Measurements from ENCODE around the gene GRIK4. TPM values are rescaled to one million over a fixed set of nuclear protein-coding genes. Genes with fewer than 3 reads are reported as not detected.

Gene GRIK4
- total and polyA plus RNA-seq, 2 donors (not counting 3 experiments of a cell fraction or from before 2014, with no cell fraction given), result 0.81 to 1.6 TPM

DNA sequence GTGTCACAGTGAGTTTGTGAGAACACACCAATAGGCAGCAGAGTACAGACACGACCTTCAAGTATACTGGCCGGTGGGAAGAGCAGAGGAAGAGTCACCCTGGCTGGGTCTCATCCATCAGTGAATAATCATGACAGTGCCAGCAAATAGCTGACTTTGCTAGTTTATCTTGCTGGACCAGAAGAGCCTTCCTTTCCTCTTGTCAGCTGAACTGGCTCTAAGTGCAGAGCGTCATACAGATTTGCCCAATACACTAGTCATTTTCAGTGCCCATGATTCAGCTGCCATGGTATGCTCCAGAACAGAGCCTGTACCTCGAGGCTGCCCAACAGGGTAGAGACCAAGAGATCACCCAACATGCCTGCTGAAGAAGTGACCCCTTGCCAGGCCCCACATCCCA, 429.5 kb downstream of the GRIK4 start:
- no peak overlapping the region for H3K9ac ChIP-seq (replicated peaks; ENCODE audit: extremely low read depth, insufficient read depth, low read length)
- no peaks in the 10 kb centered on the region for H3K9me3 ChIP-seq (replicated peaks; ENCODE audit: control insufficient read depth, insufficient read depth, low read length)
- DNase-seq (ENCODE audit: low read depth, low spot score), result no peak
- no peak overlapping the region for H3K27ac ChIP-seq (ENCODE audit: insufficient read depth, low read depth, low read length)
- no TSS peak for BruUV-seq (replicated peaks)
- intact Hi-C loops (cut with micrococcal nuclease) (no loop called here), dilution Hi-C loops (cut with MboI; ENCODE audit: extremely low pct_ligation_motif_present, low sequenced_read_pairs) (no loop called here)
- no peak for FAIRE-seq
- H2AFZ ChIP-seq (ENCODE audit: low read depth, low read length), result no peak overlapping the region
- POLR2A ChIA-PET, result no interaction called here
- H4K20me1 ChIP-seq (replicated peaks; ENCODE audit: control insufficient read depth, extremely low read depth, insufficient read depth, low read length), result no peaks in the 10 kb centered on the region
- no peaks in the 10 kb centered on the region for H3K79me2 ChIP-seq (ENCODE audit: control insufficient read depth, insufficient read depth, low read length)
- H3K4me2 ChIP-seq (ENCODE audit: insufficient read depth, low read length), result no peak overlapping the region
- TF ChIP-seq, protein P1, sequence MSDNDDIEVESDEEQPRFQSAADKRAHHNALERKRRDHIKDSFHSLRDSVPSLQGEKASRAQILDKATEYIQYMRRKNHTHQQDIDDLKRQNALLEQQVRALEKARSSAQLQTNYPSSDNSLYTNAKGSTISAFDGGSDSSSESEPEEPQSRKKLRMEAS (IDR thresholded peaks at IDR 0.05; ENCODE audit: insufficient read depth, insufficient read length), result no peak
- TF ChIP-seq EZH2 (IDR thresholded peaks at IDR 0.05; ENCODE audit: borderline replicate concordance, low read depth, low read length, severe bottlenecking) (no peak), POLR2A (IDR thresholded peaks at IDR 0.05; ENCODE audit: low read depth, low read length) (no peak), POLR2AphosphoS5 (IDR thresholded peaks at IDR 0.05; ENCODE audit: insufficient read depth, low read depth, low read length) (no peak)
- no peaks in the 10 kb centered on the region for H3K27me3 ChIP-seq (ENCODE audit: control insufficient read depth in 2 of 2, insufficient read depth in 2 of 2, low read length in 2 of 2)
- no peak overlapping the region for H3K4me3 ChIP-seq (replicated peaks in 1 of 3; ENCODE audit: insufficient read depth in 1 of 3, low read depth in 1 of 3, low read length in 3 of 3)
- no peaks in the 10 kb centered on the region for H3K4me1 ChIP-seq (ENCODE audit: control insufficient read depth, extremely low read depth, insufficient read depth, low read length)
- H3K9me1 ChIP-seq (replicated peaks; ENCODE audit: control insufficient read depth, extremely low read depth, insufficient read depth, low read length), result no peaks in the 10 kb centered on the region
- CTCF ChIA-PET, result no interaction called here
- no peaks in the 10 kb centered on the region for H3K36me3 ChIP-seq (ENCODE audit: control insufficient read depth in 2 of 2, extremely low read depth in 1 of 2, insufficient read depth in 2 of 2, low read length in 2 of 2)

DNA sequence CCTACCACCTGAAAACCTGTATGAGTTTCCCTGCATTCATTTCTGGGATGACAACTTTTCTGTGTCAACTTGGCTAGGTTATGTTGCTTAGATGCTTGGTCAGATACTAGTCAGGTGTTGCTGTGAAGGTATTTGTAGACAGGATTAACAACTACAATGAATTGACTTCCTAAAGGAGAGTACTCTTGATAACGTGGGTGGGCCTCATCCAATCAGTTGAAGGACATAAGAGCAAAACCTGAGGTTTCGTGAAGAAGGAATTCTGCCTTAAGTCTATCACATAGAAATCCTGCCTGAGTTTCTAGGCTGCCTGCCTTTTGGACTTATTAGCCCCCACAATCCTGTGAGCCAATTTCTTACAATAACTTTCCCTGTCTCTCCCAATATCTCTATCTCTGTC, 431.2 kb downstream of the GRIK4 start:
- DNase-seq (ENCODE audit: low read depth, low spot score), result no peak
- intact Hi-C loops (cut with micrococcal nuclease) (no loop called here), dilution Hi-C loops (cut with MboI; ENCODE audit: extremely low pct_ligation_motif_present, low sequenced_read_pairs) (no loop called here)
- FAIRE-seq, result no peak
- Histone ChIP-seq H3K27me3 (ENCODE audit: control insufficient read depth in 2 of 2, insufficient read depth in 2 of 2, low read length in 2 of 2) (no peaks in the 10 kb centered on the region), H3K79me2 (ENCODE audit: control insufficient read depth, insufficient read depth, low read length) (no peaks in the 10 kb centered on the region), H3K9me3 (replicated peaks; ENCODE audit: control insufficient read depth, insufficient read depth, low read length) (no peaks in the 10 kb centered on the region), H3K9me1 (replicated peaks; ENCODE audit: control insufficient read depth, extremely low read depth, insufficient read depth, low read length) (no peaks in the 10 kb centered on the region), H3K4me2 (ENCODE audit: insufficient read depth, low read length) (no peak overlapping the region), H2AFZ (ENCODE audit: low read depth, low read length) (no peak overlapping the region), H3K36me3 (ENCODE audit: control insufficient read depth in 2 of 2, extremely low read depth in 1 of 2, insufficient read depth in 2 of 2, low read length in 2 of 2) (no peaks in the 10 kb centered on the region), H3K9ac (replicated peaks; ENCODE audit: extremely low read depth, insufficient read depth, low read length) (no peak overlapping the region), H3K27ac (ENCODE audit: insufficient read depth, low read depth, low read length) (no peak overlapping the region), H4K20me1 (replicated peaks; ENCODE audit: control insufficient read depth, extremely low read depth, insufficient read depth, low read length) (no peaks in the 10 kb centered on the region), H3K4me3 (replicated peaks in 1 of 3; ENCODE audit: insufficient read depth in 1 of 3, low read depth in 1 of 3, low read length in 3 of 3) (no peak overlapping the region), H3K4me1 (ENCODE audit: control insufficient read depth, extremely low read depth, insufficient read depth, low read length) (no peaks in the 10 kb centered on the region)
- BruUV-seq (replicated peaks), result no TSS peak
- no peak for TF ChIP-seq GATA2 (IDR thresholded peaks at IDR 0.05; ENCODE audit: insufficient read depth, insufficient read length, low read depth, low read length)
- TF ChIP-seq, protein P2, sequence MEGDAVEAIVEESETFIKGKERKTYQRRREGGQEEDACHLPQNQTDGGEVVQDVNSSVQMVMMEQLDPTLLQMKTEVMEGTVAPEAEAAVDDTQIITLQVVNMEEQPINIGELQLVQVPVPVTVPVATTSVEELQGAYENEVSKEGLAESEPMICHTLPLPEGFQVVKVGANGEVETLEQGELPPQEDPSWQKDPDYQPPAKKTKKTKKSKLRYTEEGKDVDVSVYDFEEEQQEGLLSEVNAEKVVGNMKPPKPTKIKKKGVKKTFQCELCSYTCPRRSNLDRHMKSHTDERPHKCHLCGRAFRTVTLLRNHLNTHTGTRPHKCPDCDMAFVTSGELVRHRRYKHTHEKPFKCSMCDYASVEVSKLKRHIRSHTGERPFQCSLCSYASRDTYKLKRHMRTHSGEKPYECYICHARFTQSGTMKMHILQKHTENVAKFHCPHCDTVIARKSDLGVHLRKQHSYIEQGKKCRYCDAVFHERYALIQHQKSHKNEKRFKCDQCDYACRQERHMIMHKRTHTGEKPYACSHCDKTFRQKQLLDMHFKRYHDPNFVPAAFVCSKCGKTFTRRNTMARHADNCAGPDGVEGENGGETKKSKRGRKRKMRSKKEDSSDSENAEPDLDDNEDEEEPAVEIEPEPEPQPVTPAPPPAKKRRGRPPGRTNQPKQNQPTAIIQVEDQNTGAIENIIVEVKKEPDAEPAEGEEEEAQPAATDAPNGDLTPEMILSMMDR (IDR thresholded peaks at IDR 0.05; ENCODE audit: extremely low read depth in 1 of 2, insufficient read depth in 1 of 2, low read depth in 1 of 2, low read length in 2 of 2), result no peak
- TF ChIP-seq EZH2 (IDR thresholded peaks at IDR 0.05; ENCODE audit: borderline replicate concordance, low read depth, low read length, severe bottlenecking), result no peak
- TF ChIP-seq MYC (IDR thresholded peaks at IDR 0.05; ENCODE audit: low read depth, low read length), result no peak
- TF ChIP-seq, protein P1 (IDR thresholded peaks at IDR 0.05; ENCODE audit: insufficient read depth, insufficient read length), result no peak
- no peak for TF ChIP-seq JUN (IDR thresholded peaks at IDR 0.05; ENCODE audit: borderline replicate concordance, insufficient read depth, insufficient read length, low read depth)
- TF ChIP-seq POLR2AphosphoS5 (IDR thresholded peaks at IDR 0.05; ENCODE audit: insufficient read depth, low read depth, low read length), result no peak
- TF ChIP-seq POLR2A (IDR thresholded peaks at IDR 0.05; ENCODE audit: low read depth, low read length), result no peak
- TF ChIP-seq FOS (IDR thresholded peaks at IDR 0.05; ENCODE audit: borderline replicate concordance, insufficient read depth, low read length), result no peak
- POLR2A ChIA-PET, result no interaction called here
- CTCF ChIA-PET, result no interaction called here
